Measurements from ENCODE around the gene KDM4D. TPM values are rescaled to one million over a fixed set of nuclear protein-coding genes. Genes with fewer than 3 reads are reported as not detected.

KDM4D gene
- total RNA-seq, 4 donors from 2014 or later = 0.49 to 2.8 (median 1.3) TPM

DNA sequence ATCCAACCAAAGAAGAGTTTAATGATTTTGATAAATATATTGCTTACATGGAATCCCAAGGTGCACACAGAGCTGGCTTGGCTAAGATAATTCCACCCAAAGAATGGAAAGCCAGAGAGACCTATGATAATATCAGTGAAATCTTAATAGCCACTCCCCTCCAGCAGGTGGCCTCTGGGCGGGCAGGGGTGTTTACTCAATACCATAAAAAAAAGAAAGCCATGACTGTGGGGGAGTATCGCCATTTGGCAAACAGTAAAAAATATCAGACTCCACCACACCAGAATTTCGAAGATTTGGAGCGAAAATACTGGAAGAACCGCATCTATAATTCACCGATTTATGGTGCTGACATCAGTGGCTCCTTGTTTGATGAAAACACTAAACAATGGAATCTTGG is 23.9 kb downstream of the KDM4D start:
- no peaks in the 10 kb centered on the region for H3K9me3 ChIP-seq
- H3K27me3 ChIP-seq = no peaks in the 10 kb centered on the region
- H3K36me3 ChIP-seq = peaks cover 6% of the 10 kb centered on the region
- WGBS = 93% methylated on average over 6 of the region's 6 CpGs
- no peak overlapping the region for H3K27ac ChIP-seq
- H3K4me3 ChIP-seq = no peak overlapping the region
- no peaks in the 10 kb centered on the region for H3K4me1 ChIP-seq
- DNase-seq (ENCODE audit: low spot score in 2 of 2) = no peak
- TF ChIP-seq POLR2AphosphoS5 (IDR thresholded peaks at IDR 0.05) (no peak), EP300 (IDR thresholded peaks at IDR 0.05) (no peak), POLR2A (IDR thresholded peaks at IDR 0.05) (no peak), CTCF (IDR thresholded peaks at IDR 0.05) (no peak)

- peaks cover 6% of the 10 kb centered on the region for H3K36me3 ChIP-seq
- no peaks in the 10 kb centered on the region for H3K4me1 ChIP-seq
- no peak for TF ChIP-seq POLR2A (IDR thresholded peaks at IDR 0.05)
- no peak for TF ChIP-seq CTCF (IDR thresholded peaks at IDR 0.05)
- H3K4me3 ChIP-seq = no peak overlapping the region
- no peaks in the 10 kb centered on the region for H3K27me3 ChIP-seq
- H3K27ac ChIP-seq = no peak overlapping the region
- DNase-seq (ENCODE audit: low spot score in 2 of 2) = no peak
- H3K9me3 ChIP-seq = no peaks in the 10 kb centered on the region
- 93% methylated on average over 13 of the region's 13 CpGs for WGBS
Observed at GRCh38 chr11:94998285-94998684, 24.8 kb downstream of the KDM4D start.

- H3K4me3 ChIP-seq = no peak overlapping the region
- DNase-seq (ENCODE audit: low spot score in 2 of 2) = no peak
- H3K9me3 ChIP-seq = no peaks in the 10 kb centered on the region
- H3K4me1 ChIP-seq = no peaks in the 10 kb centered on the region
- no peaks in the 10 kb centered on the region for H3K27me3 ChIP-seq
- H3K27ac ChIP-seq = no peak overlapping the region
- TF ChIP-seq POLR2AphosphoS5 (IDR thresholded peaks at IDR 0.05) (no peak), CTCF (IDR thresholded peaks at IDR 0.05) (no peak), EP300 (IDR thresholded peaks at IDR 0.05) (no peak), POLR2A (IDR thresholded peaks at IDR 0.05) (no peak)
- H3K36me3 ChIP-seq = no peaks in the 10 kb centered on the region
Observed at GRCh38 chr11:95003716-95004115, 30.2 kb downstream of the KDM4D start.

- WGBS = 88% methylated on average over 1 of the region's 1 CpG
Observed at GRCh38 chr11:95005642-95006041, 32.1 kb downstream of the KDM4D start.

DNA sequence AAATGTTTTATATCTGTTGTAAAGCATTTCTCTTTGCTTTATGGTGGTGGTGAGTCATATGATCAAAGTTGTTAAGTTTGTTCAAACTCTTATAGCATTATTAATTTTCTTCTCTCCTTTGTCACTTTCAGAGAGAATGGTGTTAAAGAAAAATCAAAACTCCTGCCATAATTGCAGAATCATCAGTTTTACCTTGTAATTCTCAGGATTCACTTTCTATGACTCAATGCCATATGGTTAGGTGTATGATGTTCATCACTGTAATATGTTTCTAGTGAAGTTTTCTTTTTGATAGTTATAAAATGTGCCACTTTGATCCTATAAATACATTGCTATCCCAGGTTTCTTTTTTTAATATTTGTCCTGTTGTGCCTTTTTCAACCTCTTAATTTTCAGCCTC is 37.9 kb downstream of the KDM4D start:
- TF ChIP-seq POLR2AphosphoS5 (IDR thresholded peaks at IDR 0.05) (no peak), CTCF (IDR thresholded peaks at IDR 0.05) (no peak), POLR2A (IDR thresholded peaks at IDR 0.05) (no peak), EP300 (IDR thresholded peaks at IDR 0.05) (no peak)
- H3K9me3 ChIP-seq = no peaks in the 10 kb centered on the region
- H3K27me3 ChIP-seq = peaks cover 8% of the 10 kb centered on the region
- no peak for DNase-seq (ENCODE audit: low spot score in 2 of 2)
- no peaks in the 10 kb centered on the region for H3K4me1 ChIP-seq
- no peaks in the 10 kb centered on the region for H3K36me3 ChIP-seq
- H3K4me3 ChIP-seq = no peak overlapping the region
- H3K27ac ChIP-seq = no peak overlapping the region

More at GRCh38 chr11:95005642-95006041, 32.1 kb downstream of the KDM4D start:
- H3K36me3 ChIP-seq = no peaks in the 10 kb centered on the region
- H3K27me3 ChIP-seq = no peaks in the 10 kb centered on the region
- no peak for DNase-seq (ENCODE audit: low spot score in 2 of 2)
- H3K4me1 ChIP-seq = no peaks in the 10 kb centered on the region
- TF ChIP-seq CTCF (IDR thresholded peaks at IDR 0.05) (no peak), POLR2AphosphoS5 (IDR thresholded peaks at IDR 0.05) (no peak), POLR2A (IDR thresholded peaks at IDR 0.05) (no peak), EP300 (IDR thresholded peaks at IDR 0.05) (no peak)
- H3K9me3 ChIP-seq = no peaks in the 10 kb centered on the region
- no peak overlapping the region for H3K4me3 ChIP-seq
- no peak overlapping the region for H3K27ac ChIP-seq

All from suprapubic skin (tissue), 4 donors.